H9 (cell line): ENCODE data around the gene DOCK10. TPM values are rescaled to one million over a fixed set of nuclear protein-coding genes. Genes with fewer than 3 reads are reported as not detected.

Source experiments
- DNase-seq: peaks from one replicate; pipeline ENCODE4 v3.0.0-alpha.2; 2017
- H2AFZ ChIP-seq: one replicate; pipeline ENCODE4 v1.6.1; 2013; ENCODE audit warnings: mild to moderate bottlenecking, low read length, control low read depth, moderate library complexity
- H2AK5ac ChIP-seq: 2 replicates; pipeline ENCODE4 v1.6.1; 2013; ENCODE audit warnings: low read length, control low read depth, mixed read lengths; ENCODE audit not compliant: insufficient read length
- H2BK120ac ChIP-seq: one replicate; pipeline ENCODE4 v1.6.1; 2013; ENCODE audit warnings: low read depth, mild to moderate bottlenecking, low read length, control low read depth, inconsistent platforms; ENCODE audit not compliant: poor library complexity, severe bottlenecking
- H2BK12ac ChIP-seq: 2 replicates; pipeline ENCODE4 v1.6.1; 2013; ENCODE audit warnings: low read length, control low read depth, mixed read lengths, low read depth; ENCODE audit not compliant: insufficient read length
- H2BK15ac ChIP-seq: 2 replicates; pipeline ENCODE4 v1.6.1; 2013; ENCODE audit warnings: low read depth, low read length, control low read depth
- H2BK20ac ChIP-seq: one replicate; pipeline ENCODE4 v1.6.1; 2013; ENCODE audit warnings: low read depth, mild to moderate bottlenecking, low read length, control low read depth, inconsistent platforms; ENCODE audit not compliant: poor library complexity, severe bottlenecking
- H2BK5ac ChIP-seq: 2 replicates; pipeline ENCODE4 v1.6.1; 2013; ENCODE audit warnings: low read length, control low read depth, mixed read lengths; ENCODE audit not compliant: insufficient read length
- H3K14ac ChIP-seq: 2 replicates; pipeline ENCODE4 v1.6.1; 2013; ENCODE audit warnings: low read length, control low read depth; ENCODE audit not compliant: insufficient read depth
- H3K18ac ChIP-seq: 2 replicates; pipeline ENCODE4 v1.6.1; 2013; ENCODE audit warnings: low read depth, mild to moderate bottlenecking, mixed read lengths, low read length, control low read depth; ENCODE audit not compliant: insufficient read length
- H3K23ac ChIP-seq: 2 replicates; pipeline ENCODE4 v1.6.1; 2013; ENCODE audit warnings: low read length, control low read depth, mixed read lengths, low read depth; ENCODE audit not compliant: insufficient read length
- H3K23me2 ChIP-seq: 2 replicates; pipeline ENCODE4 v1.6.1; 2013; ENCODE audit warnings: low read depth, mild to moderate bottlenecking, mixed read lengths, low read length, control low read depth; ENCODE audit not compliant: insufficient read length, poor library complexity, severe bottlenecking
- H3K27ac ChIP-seq: 2 replicates; pipeline ENCODE4 v1.5.1; 2013; ENCODE audit warnings: low read length, control low read depth, mixed read lengths, low read depth; ENCODE audit not compliant: insufficient read length
- H3K27me3 ChIP-seq: 2 replicates; pipeline ENCODE4 v1.6.1; 2013; ENCODE audit warnings: low read length, control low read depth, inconsistent platforms; ENCODE audit not compliant: insufficient read depth
- H3K4ac ChIP-seq: 2 replicates; pipeline ENCODE4 v1.6.1; 2013; ENCODE audit warnings: low read depth, mild to moderate bottlenecking, control low read depth, inconsistent platforms, low read length, moderate library complexity
- H3K4me1 ChIP-seq: 2 replicates; pipeline ENCODE4 v1.6.1; 2013; ENCODE audit warnings: low read length, control low read depth, inconsistent platforms; ENCODE audit not compliant: insufficient read depth
- H3K4me2 ChIP-seq: 2 replicates; pipeline ENCODE4 v1.6.1; 2013; ENCODE audit warnings: low read length, control low read depth, mixed read lengths; ENCODE audit not compliant: insufficient read length, insufficient read depth
- H3K56ac ChIP-seq: 2 replicates; pipeline ENCODE4 v1.6.1; 2013; ENCODE audit warnings: low read depth, mild to moderate bottlenecking, mixed read lengths, low read length, control low read depth; ENCODE audit not compliant: insufficient read length
- H3K79me1 ChIP-seq: 2 replicates; pipeline ENCODE4 v1.6.1; 2013; ENCODE audit warnings: low read depth, mild to moderate bottlenecking, moderate library complexity, low read length, control low read depth, inconsistent platforms; ENCODE audit not compliant: insufficient read depth, poor library complexity, severe bottlenecking
- H3K79me2 ChIP-seq: 2 replicates; pipeline ENCODE4 v1.6.1; 2013; ENCODE audit warnings: low read length, control low read depth, inconsistent platforms; ENCODE audit not compliant: insufficient read depth
- H3K9ac ChIP-seq: 2 replicates; pipeline ENCODE4 v1.6.1; 2013; ENCODE audit warnings: low read length, control low read depth, mixed read lengths; ENCODE audit not compliant: insufficient read length; ENCODE audit errors: extremely low read depth
- H3K9me3 ChIP-seq: one replicate; pipeline ENCODE4 v1.6.1; 2013; ENCODE audit warnings: low read depth, low read length, inconsistent platforms; ENCODE audit not compliant: control insufficient read depth
- H3T11ph ChIP-seq: one replicate; pipeline ENCODE4 v1.6.1; 2013; ENCODE audit warnings: mild to moderate bottlenecking, low read length, control low read depth, inconsistent platforms
- H4K20me1 ChIP-seq: one replicate; pipeline ENCODE4 v1.6.1; 2013; ENCODE audit not compliant: control insufficient read depth, insufficient read length, insufficient read depth
- H4K5ac ChIP-seq: 2 replicates; pipeline ENCODE4 v1.6.1; 2013; ENCODE audit warnings: low read depth, mild to moderate bottlenecking, mixed read lengths, low read length, control low read depth; ENCODE audit not compliant: insufficient read length
- H4K8ac ChIP-seq: replicated peaks from 2 replicates; pipeline ENCODE4 v1.6.1; 2013; ENCODE audit warnings: low read length, control low read depth, mixed read lengths, low read depth; ENCODE audit not compliant: insufficient read length
- H4K91ac ChIP-seq: 2 replicates; pipeline ENCODE4 v1.6.1; 2013; ENCODE audit warnings: low read depth, mild to moderate bottlenecking, moderate library complexity, mixed read lengths, low read length, control low read depth; ENCODE audit not compliant: insufficient read length
- H3K27ac Mint-ChIP-seq, 3 experiments: 2 replicates in 2 of 3; 3 replicates in 1 of 3; pipeline ENCODE4 v1.8.0; 2020 to 2021; ENCODE audit warnings: mixed read lengths in 3 of 3, mild to moderate bottlenecking in 1 of 3, moderate library complexity in 1 of 3
- H3K27me3 Mint-ChIP-seq: 2 replicates; pipeline ENCODE4 v1.8.0; 2021; ENCODE audit warnings: low read depth, mild to moderate bottlenecking, moderate library complexity, mixed read lengths
- H3K36me3 Mint-ChIP-seq, 3 experiments: 2 replicates in 2 of 3; 3 replicates in 1 of 3; pipeline ENCODE4 v1.8.0; 2020 to 2021; ENCODE audit warnings: low read depth in 3 of 3, mixed read lengths in 3 of 3; ENCODE audit not compliant: insufficient read depth in 1 of 3
- H3K4me1 Mint-ChIP-seq, 2 experiments: 2 replicates each; pipeline ENCODE4 v1.8.0; 2020; ENCODE audit warnings: mixed read lengths in 2 of 2
- H3K4me3 Mint-ChIP-seq, 2 experiments: 2 replicates in 1 of 2; 3 replicates in 1 of 2; pipeline ENCODE4 v1.8.0; 2020 to 2021; ENCODE audit warnings: mild to moderate bottlenecking in 2 of 2, mixed read lengths in 2 of 2, moderate library complexity in 1 of 2
- H3K9me3 Mint-ChIP-seq, 2 experiments: 2 replicates in 1 of 2; 3 replicates in 1 of 2; pipeline ENCODE4 v1.8.0; 2020; ENCODE audit warnings: mild to moderate bottlenecking in 2 of 2, mixed read lengths in 2 of 2, moderate library complexity in 1 of 2
- total RNA-seq: library from RNA; stranded (reverse); gene quantifications from 2 replicates; pipeline ENCODE4 v1.2.1, GENCODE V29; 2021
- TF ChIP-seq, protein P1 (sequence below): fragments of 200-600 bp; sonication (generic); conservative IDR thresholded peaks from 3 replicates; pipeline ENCODE4 v1.8.0; 2021; ENCODE audit warnings: antibody characterized with exemption, mild to moderate bottlenecking

Gene DOCK10
- total RNA-seq, 1 experiment from 2014 or later: 0.79 TPM

- Histone ChIP-seq H4K8ac (no peak overlapping the region), H2BK12ac (no peak overlapping the region), H3K18ac (no peak overlapping the region), H3T11ph (no peak overlapping the region), H3K27ac (no peak overlapping the region), H2BK20ac (no peak overlapping the region), H2BK5ac (no peak overlapping the region), H3K14ac (no peak overlapping the region), H2BK120ac (no peak overlapping the region), H3K27me3 (no peaks in the 10 kb centered on the region), H3K4ac (no peak overlapping the region), H3K79me1 (no peaks in the 10 kb centered on the region), H4K91ac (no peak overlapping the region), H3K9ac (no peak overlapping the region), H4K5ac (no peak overlapping the region), H3K4me2 (no peak overlapping the region), H2AK5ac (no peak overlapping the region), H3K23me2 (no peaks in the 10 kb centered on the region), H2BK15ac (no peak overlapping the region), H3K4me1 (no peaks in the 10 kb centered on the region), H3K9me3 (no peaks in the 10 kb centered on the region), H3K79me2 (no peaks in the 10 kb centered on the region), H3K23ac (no peak overlapping the region), H2AFZ (no peak overlapping the region), H3K56ac (no peak overlapping the region), H4K20me1 (no peaks in the 10 kb centered on the region)
- no peaks in the 10 kb centered on the region for H3K9me3 Mint-ChIP-seq
- H3K4me3 Mint-ChIP-seq: no peak overlapping the region
- no peak overlapping the region for H3K27ac Mint-ChIP-seq
- no peaks in the 10 kb centered on the region for H3K27me3 Mint-ChIP-seq
- H3K36me3 Mint-ChIP-seq: no peaks in the 10 kb centered on the region
- no peaks in the 10 kb centered on the region for H3K4me1 Mint-ChIP-seq
- TF ChIP-seq, protein P1, sequence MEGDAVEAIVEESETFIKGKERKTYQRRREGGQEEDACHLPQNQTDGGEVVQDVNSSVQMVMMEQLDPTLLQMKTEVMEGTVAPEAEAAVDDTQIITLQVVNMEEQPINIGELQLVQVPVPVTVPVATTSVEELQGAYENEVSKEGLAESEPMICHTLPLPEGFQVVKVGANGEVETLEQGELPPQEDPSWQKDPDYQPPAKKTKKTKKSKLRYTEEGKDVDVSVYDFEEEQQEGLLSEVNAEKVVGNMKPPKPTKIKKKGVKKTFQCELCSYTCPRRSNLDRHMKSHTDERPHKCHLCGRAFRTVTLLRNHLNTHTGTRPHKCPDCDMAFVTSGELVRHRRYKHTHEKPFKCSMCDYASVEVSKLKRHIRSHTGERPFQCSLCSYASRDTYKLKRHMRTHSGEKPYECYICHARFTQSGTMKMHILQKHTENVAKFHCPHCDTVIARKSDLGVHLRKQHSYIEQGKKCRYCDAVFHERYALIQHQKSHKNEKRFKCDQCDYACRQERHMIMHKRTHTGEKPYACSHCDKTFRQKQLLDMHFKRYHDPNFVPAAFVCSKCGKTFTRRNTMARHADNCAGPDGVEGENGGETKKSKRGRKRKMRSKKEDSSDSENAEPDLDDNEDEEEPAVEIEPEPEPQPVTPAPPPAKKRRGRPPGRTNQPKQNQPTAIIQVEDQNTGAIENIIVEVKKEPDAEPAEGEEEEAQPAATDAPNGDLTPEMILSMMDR: no peak
- no peak for DNase-seq
Observed at GRCh38 chr2:224870341-224870740, 171.9 kb downstream of the DOCK10 start.
